ENCODE data around the gene GNL1. TPM values are rescaled to one million over a fixed set of nuclear protein-coding genes. Genes with fewer than 3 reads are reported as not detected.
A peak's percentile ranks its signal among the peaks of the same experiment; 100 is the strongest.

The GNL1 gene
- total and polyA plus RNA-seq, 2 donors (not counting 1 experiment from before 2014, with no cell fraction given) = 36.0 to 107 TPM

DNA sequence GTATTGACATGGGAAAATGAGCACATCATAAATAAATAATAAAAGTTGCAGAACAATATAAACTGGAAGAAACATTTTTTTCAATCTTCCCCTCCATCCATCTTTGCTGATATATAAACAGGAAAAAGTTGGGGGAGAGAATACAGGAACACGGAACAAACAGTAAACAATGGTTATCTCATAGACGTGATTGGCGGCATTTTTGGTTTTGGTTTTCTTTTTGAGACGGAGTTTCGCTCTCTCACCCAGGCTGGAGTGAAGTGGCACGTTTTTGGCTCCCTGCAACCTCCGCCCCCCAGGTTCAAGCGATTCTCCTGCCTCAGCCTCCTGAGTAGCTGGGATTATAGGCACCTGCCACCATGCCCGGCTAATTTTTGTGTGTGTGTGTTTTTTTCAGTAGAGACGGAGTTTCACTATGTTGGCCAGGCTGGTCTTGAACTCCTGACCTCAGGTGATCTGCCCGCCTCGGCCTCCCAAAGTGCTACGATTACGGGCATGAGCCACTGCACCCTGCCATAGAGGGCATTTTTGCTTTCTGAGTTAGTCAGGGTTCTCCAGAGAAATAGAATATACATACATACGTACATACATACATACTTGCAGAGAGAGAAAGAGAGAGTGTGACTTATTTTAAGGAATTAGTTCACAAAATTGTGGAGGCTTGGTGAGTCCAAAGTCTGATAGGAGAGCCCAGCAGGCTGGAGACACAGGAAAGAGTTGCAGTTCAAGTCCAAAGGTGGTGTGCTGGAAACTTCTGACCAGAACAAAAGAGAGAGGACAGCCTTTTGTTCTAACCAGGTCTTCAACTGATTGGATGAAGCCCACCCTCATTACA is 22.6 kb downstream of the GNL1 start:
- Histone ChIP-seq H4K20me1 (ENCODE audit: control insufficient read depth, insufficient read depth, low read length, poor library complexity, severe bottlenecking) (no peaks in the 10 kb centered on the region), H2AFZ (ENCODE audit: insufficient read depth, low read depth, low read length, poor library complexity, severe bottlenecking) (no peak overlapping the region), H3K27ac (ENCODE audit: low read length in 2 of 2) (no peak overlapping the region), H3K4me1 (ENCODE audit: control insufficient read depth in 2 of 2, insufficient read depth in 2 of 2, low read length in 2 of 2) (peaks cover 28 to 38% of the 10 kb centered on the region in 2 donors), H3K9me3 (ENCODE audit: control extremely low read depth in 1 of 3, control insufficient read depth in 2 of 3, insufficient read depth in 1 of 3, low read length in 2 of 3) (peaks cover 0 to 6% (median 0%) of the 10 kb centered on the region in 3 donors), H3K4me2 (replicated peaks; ENCODE audit: low read depth, low read length, poor library complexity, severe bottlenecking) (peak overlapping the region; percentile 19), H3K4me3 (ENCODE audit: control extremely low read depth in 1 of 5, extremely low read depth in 1 of 5, insufficient read depth in 1 of 5, low read depth in 2 of 5, low read length in 4 of 5) (no peak overlapping the region), H3K36me3 (replicated peaks in 1 of 2; ENCODE audit: control extremely low read depth in 1 of 2, control insufficient read depth in 1 of 2, extremely low read depth in 1 of 2, insufficient read depth in 2 of 2, low read length in 1 of 2) (no peaks in the 10 kb centered on the region), H3K9ac (ENCODE audit: low read length) (no peak overlapping the region), H3K79me2 (ENCODE audit: control insufficient read depth, insufficient read depth, low read length) (peaks cover 28% of the 10 kb centered on the region), H3K27me3 (replicated peaks in 1 of 4; ENCODE audit: control extremely low read depth in 1 of 4, control insufficient read depth in 3 of 4, insufficient read depth in 4 of 4, low read length in 3 of 4) (no peaks in the 10 kb centered on the region)
- intact Hi-C loops (cut with micrococcal nuclease) = no loop called here
- Mint-ChIP-seq H3K4me3 (peak overlapping the region; percentile 59), H3K27ac (peak overlapping the region; percentile 50), H3K4me1 (peaks cover 26% of the 10 kb centered on the region), H3K27me3 (no peaks in the 10 kb centered on the region), H3K9me3 (ENCODE audit: insufficient read depth) (no peaks in the 10 kb centered on the region)
- CTCF ChIA-PET = interaction anchor here (1.6 to 10.8 kb wide), 10 partner anchors 10 to 196 kb away, joined by 5 to 227 read pairs (median 37); partner anchors contain the start of gene PRR3
- ATAC-seq (ENCODE audit: low read depth) (no peak), DNase-seq (no peak)
- 72% methylated on average over 7 of the region's 15 CpGs for WGBS (ENCODE audit: insufficient coverage)
- TF ChIP-seq EZH2 (IDR thresholded peaks at IDR 0.05; ENCODE audit: borderline replicate concordance, insufficient read depth, low read depth, low read length, poor library complexity, severe bottlenecking) = no peak
- no peak for TF ChIP-seq CTCF (IDR thresholded peaks at IDR 0.05)
- POLR2A ChIA-PET = interaction anchor here (1.6 kb wide), 1 partner anchor 8 kb away, joined by 9 read pairs; no protein-coding TSS in a partner anchor

DNA sequence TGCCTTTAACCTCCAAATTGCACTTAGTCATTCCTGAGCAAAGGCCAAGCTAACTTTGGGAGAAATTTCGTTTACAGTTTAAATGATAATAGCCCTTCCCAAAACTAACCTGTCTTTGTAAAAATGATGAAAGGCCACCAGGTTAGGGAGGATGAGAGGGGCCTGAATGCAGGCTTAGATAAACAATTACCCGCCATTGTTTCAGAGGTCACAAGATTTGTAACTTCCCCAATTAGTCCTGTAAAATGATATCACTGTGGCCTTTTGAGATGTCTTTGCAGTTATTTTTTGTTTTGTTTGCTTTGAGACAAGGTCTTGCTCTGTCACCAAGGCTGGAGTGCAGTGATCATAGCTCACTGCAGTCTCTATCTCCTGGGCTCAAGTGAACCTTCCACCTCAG is 26.3 kb downstream of the GNL1 start:
- no peaks in the 10 kb centered on the region for H4K20me1 ChIP-seq (ENCODE audit: control insufficient read depth, insufficient read depth, low read length, poor library complexity, severe bottlenecking)
- no peaks in the 10 kb centered on the region for H3K36me3 ChIP-seq (replicated peaks in 1 of 2; ENCODE audit: control extremely low read depth in 1 of 2, control insufficient read depth in 1 of 2, extremely low read depth in 1 of 2, insufficient read depth in 2 of 2, low read length in 1 of 2)
- ATAC-seq (ENCODE audit: low read depth) (peak; percentile 18), DNase-seq (peak; percentile 53)
- H3K4me1 Mint-ChIP-seq = peaks cover 53% of the 10 kb centered on the region
- H3K4me1 ChIP-seq (ENCODE audit: control insufficient read depth in 2 of 2, insufficient read depth in 2 of 2, low read length in 2 of 2) = peaks cover 36 to 54% of the 10 kb centered on the region in 2 donors
- TF ChIP-seq EZH2 (IDR thresholded peaks at IDR 0.05; ENCODE audit: borderline replicate concordance, insufficient read depth, low read depth, low read length, poor library complexity, severe bottlenecking) (no peak), CTCF (IDR thresholded peaks at IDR 0.05) (no peak)
- peak overlapping the region in 1 of 5 experiments; percentile 30 for H3K4me3 ChIP-seq (ENCODE audit: control extremely low read depth in 1 of 5, extremely low read depth in 1 of 5, insufficient read depth in 1 of 5, low read depth in 2 of 5, low read length in 4 of 5)
- H3K79me2 ChIP-seq (ENCODE audit: control insufficient read depth, insufficient read depth, low read length) = peaks cover 28% of the 10 kb centered on the region
- peaks cover 0 to 6% (median 0%) of the 10 kb centered on the region in 3 donors for H3K9me3 ChIP-seq (ENCODE audit: control extremely low read depth in 1 of 3, control insufficient read depth in 2 of 3, insufficient read depth in 1 of 3, low read length in 2 of 3)
- no peak overlapping the region for H2AFZ ChIP-seq (ENCODE audit: insufficient read depth, low read depth, low read length, poor library complexity, severe bottlenecking)
- no peaks in the 10 kb centered on the region for H3K27me3 ChIP-seq (replicated peaks in 1 of 4; ENCODE audit: control extremely low read depth in 1 of 4, control insufficient read depth in 3 of 4, insufficient read depth in 4 of 4, low read length in 3 of 4)
- POLR2A ChIA-PET = interaction anchor here (0.8 to 6.5 kb wide), 7 partner anchors 13 to 51 kb away, joined by 3 to 126 read pairs (median 5); partner anchors contain the start of gene HLA-E
- peak overlapping the region; percentile 58 for H3K27ac ChIP-seq (ENCODE audit: low read length in 2 of 2)
- no peaks in the 10 kb centered on the region for H3K9me3 Mint-ChIP-seq (ENCODE audit: insufficient read depth)
- CTCF ChIA-PET = interaction anchor here (0.7 to 10.8 kb wide), 8 partner anchors 14 to 187 kb away, joined by 3 to 227 read pairs (median 86); partner anchors contain the start of gene MDC1
- WGBS (ENCODE audit: insufficient coverage) = no CpG with 5 or more reads among the region's 2 CpGs
- H3K4me3 Mint-ChIP-seq = peak overlapping the region; percentile 49
- peak overlapping the region; percentile 92 for H3K27ac Mint-ChIP-seq
- H3K4me2 ChIP-seq (replicated peaks; ENCODE audit: low read depth, low read length, poor library complexity, severe bottlenecking) = peak overlapping the region; percentile 57
- no peak overlapping the region for H3K9ac ChIP-seq (ENCODE audit: low read length)
- H3K27me3 Mint-ChIP-seq = no peaks in the 10 kb centered on the region
- intact Hi-C loops (cut with micrococcal nuclease) = no loop called here

Measured in B cell (primary cell).